ENCODE results near the gene POU3F1. TPM values are rescaled to one million over a fixed set of nuclear protein-coding genes. Genes with fewer than 3 reads are reported as not detected.

The POU3F1 gene
- total RNA-seq, 2 donors from 2014 or later: not detected

- intact Hi-C loops (cut with DNase I, micrococcal nuclease): no loop called here
- DNase-seq (no peak), ATAC-seq (no peak)
Observed at GRCh38 chr1:37998089-37998808, 48.3 kb downstream of the POU3F1 start.

GRCh38 chr1:37997256-37998088 is 49.1 kb downstream of the POU3F1 start:
- DNase-seq (no peak), ATAC-seq (no peak)
- intact Hi-C loops (cut with DNase I, micrococcal nuclease): no loop called here

GRCh38 chr1:37995751-37996345 is 50.7 kb downstream of the POU3F1 start:
- intact Hi-C loops (cut with DNase I, micrococcal nuclease): no loop called here
- ATAC-seq: peak; percentile 63
- peak; percentile 63 to 89 for DNase-seq

GRCh38 chr1:37994886-37995566 is 51.6 kb downstream of the POU3F1 start:
- intact Hi-C loops (cut with DNase I, micrococcal nuclease): no loop called here
- ATAC-seq (peak; percentile 12), DNase-seq (no peak)

Small RNA genes lying within 50 kb of the gene (microRNA-seq; reads per million reads assigned to microRNA genes)
- gene MIR3659: 0 to 1.4 reads per million in 2 donors

Other genes starting within 250 kb of the POU3F1 start
- gene C1orf122, start 239.0 kb downstream of the POU3F1 start, total RNA-seq: 10 to 100 TPM; 36.7 to 43.7 TPM
- 10 to 100 TPM; 12.3 to 15.1 TPM for gene YRDC, start 238.6 kb downstream of the POU3F1 start, total RNA-seq
- gene MTF1, start 187.2 kb downstream of the POU3F1 start, total RNA-seq: 10 to 100 TPM; 28.0 to 37.9 TPM
- 10 to 100 TPM; 21.6 to 25.2 TPM for gene INPP5B, start 99.7 kb downstream of the POU3F1 start, total RNA-seq
- gene SF3A3, start 56.8 kb downstream of the POU3F1 start, total RNA-seq: 10 to 100 TPM; 27.5 to 34.8 TPM
- gene FHL3, start 41.3 kb downstream of the POU3F1 start, total RNA-seq: 1 to 10 TPM; 2.5 to 6.8 TPM
- 10 to 100 TPM; 16.4 to 17.3 TPM for gene UTP11, start 34.1 kb downstream of the POU3F1 start, total RNA-seq